ACC112 (cell line): ENCODE measurements around the gene STK17B.
A peak's percentile ranks its signal among the peaks of the same experiment; 100 is the strongest.

ENCODE experiments used
- H2AFZ ChIP-seq: fragments of 200-600 bp; sonication (generic); one replicate; pipeline ENCODE4 v1.6.0; 2017; ENCODE audit warnings: antibody characterized with exemption, low read length; ENCODE audit not compliant: unreplicated experiment
- H3K27ac ChIP-seq: fragments of 200-600 bp; sonication (generic); 2 replicates; pipeline ENCODE4 v1.5.1; 2014; ENCODE audit warnings: low read depth, mild to moderate bottlenecking, antibody characterized with exemption, low read length, moderate library complexity
- H3K27me3 ChIP-seq: fragments of 200-600 bp; sonication (generic); 2 replicates; pipeline ENCODE4 v1.6.1; 2014; ENCODE audit warnings: mild to moderate bottlenecking, antibody characterized with exemption, low read length, moderate library complexity, mixed read lengths; ENCODE audit not compliant: insufficient read depth
- H3K36me3 ChIP-seq: fragments of 200-600 bp; sonication (generic); 2 replicates; pipeline ENCODE4 v1.6.1; 2016; ENCODE audit warnings: mild to moderate bottlenecking, antibody characterized with exemption, low read length, moderate library complexity, mixed read lengths; ENCODE audit not compliant: insufficient read depth
- H3K4me1 ChIP-seq: fragments of 200-600 bp; sonication (generic); one replicate; pipeline ENCODE4 v1.6.1; 2016; ENCODE audit warnings: low read length, mixed read lengths; ENCODE audit not compliant: insufficient read depth, unreplicated experiment, control insufficient read depth
- H3K4me3 ChIP-seq: fragments of 200-600 bp; sonication (generic); 2 replicates; pipeline ENCODE4 v1.5.1; 2014; ENCODE audit warnings: mild to moderate bottlenecking, low read depth, low read length
- H3K79me2 ChIP-seq: fragments of 200-600 bp; sonication (generic); one replicate; pipeline ENCODE4 v1.6.0; 2016; ENCODE audit warnings: low read length; ENCODE audit not compliant: control insufficient read depth, unreplicated experiment, insufficient read depth

The STK17B gene

DNA sequence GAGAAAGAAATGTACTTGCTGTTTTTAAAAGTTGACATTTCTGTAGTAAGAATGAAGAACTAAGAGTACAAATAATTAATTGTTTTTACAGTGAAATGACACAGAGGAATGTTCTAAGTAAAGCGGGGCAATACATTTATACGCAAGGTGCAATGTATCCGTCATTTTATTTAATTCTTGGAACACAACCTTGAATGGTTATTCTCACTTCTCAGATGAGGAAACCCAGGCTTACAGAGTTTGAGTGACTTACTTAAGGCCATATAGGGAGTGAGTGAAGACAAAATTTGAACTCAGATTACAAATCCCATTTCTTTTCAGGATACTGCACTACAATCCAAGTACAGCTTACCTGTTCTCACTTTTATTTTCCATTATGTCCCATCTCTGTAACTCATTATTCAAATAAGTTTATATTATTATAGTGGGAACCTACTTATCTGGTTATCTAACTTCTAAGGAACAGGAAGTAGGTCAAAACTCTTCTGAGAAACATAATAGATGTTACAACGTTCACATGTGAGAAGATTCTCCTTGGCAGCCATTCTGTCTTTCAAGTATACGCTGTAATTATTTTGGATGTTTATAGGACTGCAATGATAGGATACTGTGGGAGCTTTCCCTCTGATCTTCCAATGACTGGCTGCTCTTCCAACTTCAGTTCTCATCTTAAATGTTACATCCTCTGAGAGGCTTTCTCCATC, 12.3 kb upstream of the STK17B start:
- H3K4me1 ChIP-seq, result no peaks in the 10 kb centered on the region
- H3K27me3 ChIP-seq, result no peaks in the 10 kb centered on the region
- H3K79me2 ChIP-seq, result no peaks in the 10 kb centered on the region
- no peak overlapping the region for H3K4me3 ChIP-seq
- no peak overlapping the region for H2AFZ ChIP-seq
- H3K36me3 ChIP-seq, result no peaks in the 10 kb centered on the region
- no peak overlapping the region for H3K27ac ChIP-seq

DNA sequence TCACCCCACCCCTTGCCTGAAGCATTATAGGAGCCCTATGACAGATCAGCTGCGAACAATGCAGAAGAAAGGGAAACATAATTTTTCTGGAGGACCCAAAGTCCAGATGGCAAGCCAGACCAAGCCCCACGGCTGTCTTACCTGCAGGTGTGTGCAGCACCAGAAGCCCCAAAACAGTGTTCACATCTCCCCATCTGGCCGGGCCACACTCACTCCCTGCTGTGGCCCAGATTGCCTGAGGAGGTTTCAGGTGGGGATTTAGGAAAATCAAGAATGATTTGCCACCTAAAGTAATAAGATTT, 11.7 kb upstream of the STK17B start:
- no peak overlapping the region for H3K27ac ChIP-seq
- H3K79me2 ChIP-seq, result no peaks in the 10 kb centered on the region
- no peaks in the 10 kb centered on the region for H3K27me3 ChIP-seq
- no peaks in the 10 kb centered on the region for H3K4me1 ChIP-seq
- H2AFZ ChIP-seq, result no peak overlapping the region
- H3K36me3 ChIP-seq, result no peaks in the 10 kb centered on the region
- H3K4me3 ChIP-seq, result no peak overlapping the region

DNA sequence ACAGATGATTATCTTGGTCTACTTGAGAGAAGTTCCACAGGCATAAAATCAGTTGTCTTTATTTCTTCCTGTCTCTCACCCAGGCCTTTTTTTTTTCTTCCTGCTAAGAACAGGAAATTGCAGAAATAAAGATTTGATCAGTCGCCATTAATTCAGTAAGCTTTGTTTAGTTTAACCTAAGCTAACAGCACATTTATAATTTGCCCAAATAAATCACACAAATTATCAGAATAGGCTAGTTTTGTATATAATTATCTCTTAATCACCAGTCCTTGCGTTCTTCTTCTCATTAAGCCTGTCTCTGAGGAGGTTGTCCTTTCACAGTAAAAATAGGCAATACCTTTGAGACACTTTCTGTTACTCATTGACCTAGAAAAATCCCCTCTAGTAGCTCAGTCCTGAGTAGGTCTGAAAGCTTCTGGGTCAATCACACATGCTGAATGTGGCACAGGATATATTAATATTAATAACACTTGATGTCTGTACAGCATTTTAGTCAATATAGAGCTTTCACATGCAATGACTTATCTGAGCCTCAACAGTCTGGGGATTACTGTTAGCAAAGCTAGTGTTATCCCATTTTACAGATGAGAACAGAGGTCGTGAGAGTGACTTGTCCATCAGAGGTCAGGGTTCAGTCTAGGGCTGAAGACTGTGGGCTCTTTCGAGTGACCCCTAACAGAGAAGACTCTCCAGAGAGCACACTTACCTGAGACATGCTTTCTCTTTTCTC, 11.2 kb upstream of the STK17B start:
- Histone ChIP-seq H3K27ac (no peak overlapping the region), H3K4me1 (no peaks in the 10 kb centered on the region), H3K36me3 (no peaks in the 10 kb centered on the region), H3K27me3 (no peaks in the 10 kb centered on the region), H3K79me2 (no peaks in the 10 kb centered on the region), H3K4me3 (no peak overlapping the region), H2AFZ (no peak overlapping the region)

DNA sequence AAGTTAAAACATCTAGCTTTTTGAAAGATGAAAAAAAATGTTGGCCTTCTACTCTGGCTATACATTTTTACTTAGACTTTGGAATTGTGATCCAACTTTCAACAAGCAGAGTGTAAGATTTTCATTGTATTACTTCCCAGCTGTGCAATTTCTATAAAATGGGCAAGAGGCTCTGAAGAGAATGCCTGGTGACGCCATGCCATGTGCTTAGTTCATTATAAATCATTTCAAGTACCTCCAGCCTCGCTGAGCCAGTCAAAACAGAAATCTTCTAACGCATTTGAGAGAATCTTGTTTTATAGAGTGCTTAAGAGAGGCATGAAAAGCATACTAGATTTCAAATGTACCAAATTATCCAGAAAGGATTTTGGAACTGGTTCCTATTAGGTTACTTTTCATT, 10.1 kb upstream of the STK17B start:
- Histone ChIP-seq H3K27ac (no peak overlapping the region), H3K4me3 (no peak overlapping the region), H3K4me1 (no peaks in the 10 kb centered on the region), H2AFZ (no peak overlapping the region), H3K27me3 (no peaks in the 10 kb centered on the region), H3K79me2 (no peaks in the 10 kb centered on the region), H3K36me3 (no peaks in the 10 kb centered on the region)

DNA sequence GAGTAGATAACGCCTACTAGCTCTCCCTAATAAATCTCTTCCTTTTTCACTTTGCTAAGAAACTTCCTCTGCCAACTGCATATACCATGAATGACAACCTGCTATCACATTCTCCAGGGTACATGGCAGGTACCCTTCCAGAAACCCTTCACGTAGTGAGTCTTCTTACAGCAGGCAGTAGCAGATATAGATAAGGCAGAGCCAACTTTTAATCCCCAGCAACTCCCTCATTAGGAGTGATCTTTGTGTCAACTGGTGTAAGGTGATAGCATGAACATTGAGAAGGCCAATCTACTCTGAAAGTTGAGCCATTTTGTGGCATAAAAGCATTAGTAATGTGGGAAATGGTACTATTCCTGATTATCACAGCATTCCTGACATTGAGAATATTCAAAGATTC, 5.7 kb upstream of the STK17B start:
- H3K27me3 ChIP-seq, result no peaks in the 10 kb centered on the region; the same call in 1 of the 2 replicates
- H3K4me3 ChIP-seq, result no peak overlapping the region
- H3K79me2 ChIP-seq, result no peaks in the 10 kb centered on the region
- H3K27ac ChIP-seq, result no peak overlapping the region
- H3K36me3 ChIP-seq, result no peaks in the 10 kb centered on the region
- no peaks in the 10 kb centered on the region for H3K4me1 ChIP-seq
- H2AFZ ChIP-seq, result no peak overlapping the region

DNA sequence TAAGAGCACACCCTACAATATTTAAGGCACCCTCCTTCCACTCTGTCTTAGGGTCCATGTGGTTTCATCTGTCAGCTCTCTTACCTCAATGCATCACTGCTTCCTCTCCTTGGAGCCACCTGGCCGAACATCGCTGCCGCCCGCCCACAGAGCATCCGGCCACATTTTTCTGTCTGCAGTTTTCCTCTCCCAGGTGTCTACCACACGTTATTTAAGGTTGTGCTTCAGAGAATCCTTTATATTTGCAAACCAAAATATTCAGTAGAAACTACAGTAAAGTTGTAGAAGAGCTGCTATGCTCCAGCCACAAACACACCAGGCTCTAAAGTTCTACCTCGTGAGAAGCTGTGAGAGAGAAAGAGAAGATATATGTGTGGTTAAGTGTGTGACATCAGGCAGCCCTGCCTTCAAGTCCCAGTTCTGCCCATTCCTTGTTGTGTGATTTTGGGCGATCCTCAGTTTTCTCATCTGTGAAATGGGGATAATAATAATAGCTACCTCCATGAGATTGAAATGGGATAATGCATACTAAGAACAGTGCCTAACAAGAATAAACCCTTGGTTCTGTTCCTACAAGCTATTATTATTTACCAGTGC, 4.9 kb upstream of the STK17B start:
- no peak overlapping the region for H2AFZ ChIP-seq
- H3K36me3 ChIP-seq, result no peaks in the 10 kb centered on the region
- H3K4me1 ChIP-seq, result no peaks in the 10 kb centered on the region
- no peaks in the 10 kb centered on the region; the same call in 1 of the 2 replicates for H3K27me3 ChIP-seq
- H3K27ac ChIP-seq, result no peak overlapping the region
- H3K4me3 ChIP-seq, result no peak overlapping the region
- peaks cover under 1% of the 10 kb centered on the region for H3K79me2 ChIP-seq

DNA sequence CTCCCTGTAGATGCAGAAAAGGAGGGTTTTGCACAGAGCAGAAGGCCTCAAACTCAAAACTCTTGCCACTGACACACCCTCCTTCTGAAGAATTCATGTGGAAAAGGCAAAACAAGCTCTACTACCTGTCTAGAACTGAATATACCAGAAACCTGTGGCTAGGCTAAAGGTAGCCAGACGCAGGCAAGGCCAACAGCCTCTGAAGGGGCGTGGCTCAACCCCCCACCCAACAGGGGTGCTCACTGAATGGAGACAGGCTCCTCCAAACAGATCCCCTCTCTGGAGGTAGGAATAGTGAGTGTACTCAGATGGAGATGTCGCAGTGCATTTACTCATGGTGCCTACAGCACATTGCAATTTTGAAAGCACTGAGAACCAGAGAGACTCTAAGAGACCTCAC, 3.0 kb upstream of the STK17B start:
- Histone ChIP-seq H3K79me2 (peaks cover 19% of the 10 kb centered on the region), H3K36me3 (no peaks in the 10 kb centered on the region), H3K27ac (no peak overlapping the region), H3K4me1 (no peaks in the 10 kb centered on the region), H3K4me3 (no peak overlapping the region), H2AFZ (no peak overlapping the region), H3K27me3 (no peaks in the 10 kb centered on the region; the same call in 1 of the 2 replicates)

DNA sequence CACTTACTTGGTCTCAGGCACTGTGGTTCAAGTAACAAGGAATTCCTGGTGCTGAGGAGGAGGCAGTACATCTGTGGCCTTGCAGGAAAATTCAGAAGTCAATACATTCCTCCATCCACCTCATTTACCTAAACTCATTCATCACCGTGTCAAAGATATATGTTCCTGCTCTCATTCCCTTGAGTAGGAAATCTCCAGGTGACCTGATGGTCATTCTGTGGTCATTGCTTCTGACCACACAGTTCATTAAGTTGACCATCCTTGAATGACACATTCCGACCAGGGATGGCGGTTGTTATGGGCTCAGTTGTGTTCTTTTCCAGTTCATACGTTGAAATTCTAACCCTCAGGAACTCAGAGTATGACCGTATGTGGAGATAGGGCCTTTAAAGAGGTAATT, 2.1 kb upstream of the STK17B start:
- Histone ChIP-seq H3K27me3 (no peaks in the 10 kb centered on the region; the same call in 1 of the 2 replicates), H3K27ac (no peak overlapping the region), H3K36me3 (no peaks in the 10 kb centered on the region), H3K4me1 (no peaks in the 10 kb centered on the region), H3K79me2 (peaks cover 28% of the 10 kb centered on the region), H2AFZ (no peak overlapping the region), H3K4me3 (no peak overlapping the region)

DNA sequence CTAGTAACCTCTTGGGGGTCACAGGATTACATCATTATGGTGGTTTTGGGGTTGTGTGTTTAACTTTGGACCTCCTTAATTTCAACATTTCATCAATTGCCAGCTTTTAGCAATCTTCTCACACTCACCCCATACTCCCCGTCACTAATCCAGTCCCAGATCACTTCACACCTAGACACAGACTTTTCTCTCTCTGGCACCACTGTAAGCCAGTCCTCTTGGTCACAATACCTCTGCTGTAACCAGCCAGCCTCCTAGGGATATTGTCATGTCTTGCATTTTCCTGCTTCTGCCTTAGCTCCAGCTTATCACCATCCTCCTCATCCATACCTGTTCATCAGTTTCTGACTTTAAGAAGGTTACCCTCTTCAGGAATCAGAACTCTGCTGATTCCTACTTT, 1.6 kb upstream of the STK17B start:
- peaks cover 4% of the 10 kb centered on the region for H3K4me1 ChIP-seq
- H3K4me3 ChIP-seq, result no peak overlapping the region
- no peaks in the 10 kb centered on the region; the same call in 1 of the 2 replicates for H3K27me3 ChIP-seq
- H3K36me3 ChIP-seq, result no peaks in the 10 kb centered on the region
- peaks cover 33% of the 10 kb centered on the region for H3K79me2 ChIP-seq
- H2AFZ ChIP-seq, result no peak overlapping the region
- H3K27ac ChIP-seq, result no peak overlapping the region

DNA sequence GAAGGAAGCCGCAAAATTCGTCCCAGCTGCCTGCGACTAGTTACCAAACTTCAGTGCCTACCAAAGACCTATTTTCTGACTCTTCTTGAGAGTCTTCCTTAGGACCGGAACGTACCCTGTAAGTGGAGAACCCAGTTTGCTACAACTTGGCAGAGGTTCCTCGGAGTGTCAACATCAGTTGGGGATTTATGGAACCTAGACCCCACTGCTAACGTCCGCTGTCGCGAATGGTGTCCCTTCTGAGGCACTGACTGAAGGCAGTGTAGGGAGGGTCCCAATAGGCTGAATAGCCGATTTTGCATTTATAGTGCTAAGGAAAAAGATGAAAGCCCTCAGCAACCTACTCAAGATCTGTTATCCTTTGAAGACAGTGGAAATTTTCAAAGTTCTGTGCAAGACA, 568 bp upstream of the STK17B start:
- Histone ChIP-seq H3K36me3 (no peaks in the 10 kb centered on the region), H3K79me2 (peaks cover 43% of the 10 kb centered on the region), H3K27ac (no peak overlapping the region), H3K27me3 (no peaks in the 10 kb centered on the region; the same call in 1 of the 2 replicates), H2AFZ (peak overlapping the region; percentile 79), H3K4me3 (peak overlapping the region; percentile 98), H3K4me1 (peaks cover 14% of the 10 kb centered on the region)
